GM12878 (cell line): ENCODE measurements around the gene PRMT2. TPM values are rescaled to one million over a fixed set of nuclear protein-coding genes. Genes with fewer than 3 reads are reported as not detected.
A peak's percentile ranks its signal among the peaks of the same experiment; 100 is the strongest.

Experiments
- ATAC-seq: fragments of 200-7000 bp; cut with Tn5 transposase; 3 replicates; pipeline ENCODE4 v1.9.1; 2020; ENCODE audit warnings: mild to moderate bottlenecking, moderate library complexity
- BruUV-seq: library from RNA; stranded (reverse); fragments of 400-500 nt; replicated peaks from 2 replicates; lab custom pipeline; 2021; lab: Mats Ljungman, UMichigan
- CTCF ChIA-PET: fragments of 300-600 bp; sonication (Branson Sonifier 250); formaldehyde crosslinking; extraction: SDS; loops from one replicate; lab custom pipeline; 2021; ENCODE audit warnings: inconsistent platforms; lab: Yijun Ruan, JAX
- POLR2A ChIA-PET: fragments of 350-600 bp; formaldehyde crosslinking; extraction: SDS; loops from one replicate; lab custom pipeline; 2021; ENCODE audit warnings: inconsistent platforms; lab: Charles Lee
- RAD21 ChIA-PET: fragments of 300-600 bp; sonication (Branson Sonifier 250); formaldehyde crosslinking; loops from one replicate; lab custom pipeline; 2023; ENCODE audit warnings: antibody characterized with exemption; ENCODE audit not compliant: unreplicated experiment; lab: Charles Lee
- SMC1A ChIA-PET: fragments of 300-600 bp; sonication (Branson Sonifier 250); formaldehyde crosslinking; loops from one replicate; lab custom pipeline; 2023; ENCODE audit not compliant: unreplicated experiment, uncharacterized antibody; lab: Charles Lee
- DNase-seq: peaks from one replicate; pipeline ENCODE4 v3.0.0-alpha.2; 2011; ENCODE audit warnings: low read depth, low spot score
- FAIRE-seq: peaks from 3 replicates; lab custom pipeline; 2011; peaks lifted over from hg19 to GRCh38; lab: Jason Lieb, UNC
- H2AFZ ChIP-seq: 2 replicates; pipeline ENCODE4 v1.6.0; 2011; ENCODE audit warnings: low read depth, low read length, control low read depth; ENCODE audit not compliant: control insufficient read depth
- H3K27ac ChIP-seq: 2 replicates; pipeline ENCODE4 v1.5.1; 2011; ENCODE audit warnings: control low read depth; ENCODE audit not compliant: control insufficient read depth, insufficient read depth
- H3K27me3 ChIP-seq, 2 experiments: replicated peaks in 1 of 2; 2 replicates each; pipeline versions ENCODE4 v1.6.0 to v1.6.1; 2011; ENCODE audit warnings: low read length in 1 of 2; ENCODE audit not compliant: control insufficient read depth in 2 of 2, insufficient read depth in 2 of 2
- H3K36me3 ChIP-seq, 2 experiments: 2 replicates each; pipeline ENCODE4 v1.5.1; 2011; ENCODE audit warnings: low read length in 1 of 2; ENCODE audit not compliant: control insufficient read depth in 2 of 2, insufficient read depth in 2 of 2
- H3K4me1 ChIP-seq: 2 replicates; pipeline ENCODE4 v1.6.1; 2011; ENCODE audit warnings: mild to moderate bottlenecking, low read length, moderate library complexity, mixed read lengths; ENCODE audit not compliant: control insufficient read depth, insufficient read depth
- H3K4me2 ChIP-seq: 2 replicates; pipeline ENCODE4 v1.6.0; 2011; ENCODE audit warnings: control low read depth; ENCODE audit not compliant: control insufficient read depth, insufficient read depth
- H3K4me3 ChIP-seq: fragments of 200-600 bp; sonication (generic); 2 replicates; pipeline ENCODE4 v1.5.1; 2016
- H3K79me2 ChIP-seq: 2 replicates; pipeline ENCODE4 v1.6.0; 2011; ENCODE audit warnings: low read length; ENCODE audit not compliant: control insufficient read depth, insufficient read depth
- H3K9ac ChIP-seq: 2 replicates; pipeline ENCODE4 v1.8.0; 2011; ENCODE audit warnings: low read length, control low read depth, mixed read lengths; ENCODE audit not compliant: control insufficient read depth, insufficient read depth
- H3K9me3 ChIP-seq: replicated peaks from 3 replicates; pipeline ENCODE4 v1.5.1; 2011; ENCODE audit warnings: mild to moderate bottlenecking, low read length; ENCODE audit not compliant: control insufficient read depth, insufficient read depth
- H4K20me1 ChIP-seq: 2 replicates; pipeline ENCODE4 v1.6.0; 2011; ENCODE audit not compliant: control insufficient read depth, insufficient read depth
- IKZF1 ChIP-seq: fragments of 450-650 bp; conservative IDR thresholded peaks from 2 replicates; pipeline ENCODE4 v1.6.1; 2017; ENCODE audit warnings: antibody characterized with exemption, mild to moderate bottlenecking
- NR2C1 ChIP-seq: fragments of 450-650 bp; IDR thresholded peaks from 2 replicates; pipeline ENCODE4 v1.6.1; 2017; ENCODE audit warnings: antibody characterized with exemption, mild to moderate bottlenecking, moderate library complexity
- RAD51 ChIP-seq: fragments of 450-650 bp; IDR thresholded peaks from 2 replicates; pipeline ENCODE4 v1.6.1; 2016; ENCODE audit warnings: moderate library complexity, mild to moderate bottlenecking, inconsistent platforms
- RBBP5 ChIP-seq: fragments of 200-600 bp; sonication (generic); conservative IDR thresholded peaks from 2 replicates; pipeline ENCODE4 v1.6.1; 2016
- TBL1XR1 ChIP-seq: IDR thresholded peaks from 2 replicates; pipeline ENCODE4 v1.6.1; 2012; ENCODE audit warnings: low read depth, low read length, improper control_type of control experiment
- WGBS: methylation state at CpG from one replicate; pipeline ENCODE4 v1.1.6; 2016; ENCODE audit warnings: low lambda C conversion rate; ENCODE audit not compliant: insufficient replicate concordance, insufficient coverage; ENCODE audit errors: missing lambda C conversion rate; 5-methylcytosine and 5-hydroxymethylcytosine counted together
- in situ Hi-C: fragments of 300-500 bp; cut with MboI; formaldehyde crosslinking; loops from 9 replicates; pipeline ENCODE4 v1.14.3; 2018; ENCODE audit warnings: mixed read lengths
- intact Hi-C: fragments of 100-400 bp; cut with micrococcal nuclease; formaldehyde crosslinking; loops from one replicate; pipeline ENCODE4 v1.14.2; 2022; ENCODE audit not compliant: unreplicated experiment
- polyA plus RNA-seq, 11 experiments: library from polyadenylated mRNA; depleted of rRNA in 4 of 11; unstranded in 6 of 11; stranded (reverse) in 5 of 11; fragments of >200 nt; fragmentation: Nextera tagmentation in 4 of 11; fragmentation: Illumina TruSeq in 1 of 11; extraction: Ambion mirVana in 4 of 11; extraction: Trizol in 1 of 11; gene quantifications; 1 replicate in 1 of 11; 2 replicates in 10 of 11; pipeline versions ENCODE4 v1.2.1 to v1.2.3, GENCODE V29; 2011 to 2016; ENCODE audit warnings: inconsistent platforms in 2 of 11, missing spikeins in 2 of 11, low read depth in 1 of 11
- total RNA-seq, 4 experiments: library from RNA; depleted of rRNA in 3 of 4; stranded (reverse); fragments of >200 nt in 3 of 4; fragmentation: Illumina TruSeq in 1 of 4; extraction: Trizol in 1 of 4; gene quantifications; 2 replicates each; pipeline versions ENCODE4 v1.2.1 to v1.2.3, GENCODE V29; 2013 to 2021
- TF ChIP-seq, protein P1 (sequence below): fragments of 450-650 bp; conservative IDR thresholded peaks from 2 replicates; pipeline ENCODE4 v1.6.1; 2017; ENCODE audit warnings: mild to moderate bottlenecking, moderate library complexity
- TF ChIP-seq, protein P2 (sequence below): fragments of 450-650 bp; IDR thresholded peaks from 2 replicates; pipeline ENCODE4 v1.6.1; 2018; ENCODE audit warnings: mild to moderate bottlenecking, low read depth, moderate library complexity; ENCODE audit not compliant: partially characterized antibody
- TF ChIP-seq, protein P3 (sequence below): fragments of 450-650 bp; IDR thresholded peaks from 2 replicates; pipeline ENCODE4 v1.6.1; 2014; ENCODE audit warnings: mild to moderate bottlenecking

The PRMT2 gene
- total and polyA plus RNA-seq, 10 of the 15 experiments (the other 5 are each of a cell fraction or from before 2014, with no cell fraction given) = 16.1 to 48.6 (median 36.2) TPM

DNA sequence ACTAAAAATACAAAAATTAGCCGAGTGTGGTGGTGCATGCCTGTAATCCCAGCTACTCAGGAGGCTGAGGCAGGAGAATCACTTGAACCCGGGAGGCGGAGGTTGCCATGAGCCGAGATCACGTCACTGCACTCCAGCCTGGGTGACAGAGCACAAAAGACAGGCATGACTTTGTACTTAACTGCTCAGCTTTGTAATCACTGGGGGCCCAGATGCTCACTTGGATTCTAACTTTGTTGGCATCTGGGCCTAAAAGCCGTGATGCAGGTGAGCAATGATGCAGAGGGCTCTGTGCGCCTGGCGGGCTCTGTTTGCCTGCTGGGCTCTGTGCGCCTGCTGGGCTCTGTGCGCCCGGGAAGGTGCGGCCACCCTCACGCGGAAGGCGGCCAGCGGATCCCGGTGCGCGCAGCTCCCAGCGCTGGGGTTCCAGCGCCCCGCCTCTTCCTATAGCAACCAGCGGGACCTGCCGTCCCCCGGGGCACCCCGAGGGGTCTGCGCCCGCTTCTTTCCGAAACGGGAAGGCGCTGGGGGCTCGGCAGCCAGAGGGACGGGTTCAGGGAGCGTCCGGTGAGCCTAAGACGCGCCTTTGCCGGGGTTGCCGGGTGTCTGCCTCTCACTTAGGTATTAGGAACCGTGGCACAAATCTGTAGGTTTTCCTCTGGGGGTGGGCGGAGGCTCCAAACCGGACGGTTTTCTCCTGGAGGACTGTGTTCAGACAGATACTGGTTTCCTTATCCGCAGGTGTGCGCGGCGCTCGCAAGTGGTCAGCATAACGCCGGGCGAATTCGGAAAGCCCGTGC, 31.7 kb downstream of the PRMT2 start (continued):
- TF ChIP-seq, protein P1, sequence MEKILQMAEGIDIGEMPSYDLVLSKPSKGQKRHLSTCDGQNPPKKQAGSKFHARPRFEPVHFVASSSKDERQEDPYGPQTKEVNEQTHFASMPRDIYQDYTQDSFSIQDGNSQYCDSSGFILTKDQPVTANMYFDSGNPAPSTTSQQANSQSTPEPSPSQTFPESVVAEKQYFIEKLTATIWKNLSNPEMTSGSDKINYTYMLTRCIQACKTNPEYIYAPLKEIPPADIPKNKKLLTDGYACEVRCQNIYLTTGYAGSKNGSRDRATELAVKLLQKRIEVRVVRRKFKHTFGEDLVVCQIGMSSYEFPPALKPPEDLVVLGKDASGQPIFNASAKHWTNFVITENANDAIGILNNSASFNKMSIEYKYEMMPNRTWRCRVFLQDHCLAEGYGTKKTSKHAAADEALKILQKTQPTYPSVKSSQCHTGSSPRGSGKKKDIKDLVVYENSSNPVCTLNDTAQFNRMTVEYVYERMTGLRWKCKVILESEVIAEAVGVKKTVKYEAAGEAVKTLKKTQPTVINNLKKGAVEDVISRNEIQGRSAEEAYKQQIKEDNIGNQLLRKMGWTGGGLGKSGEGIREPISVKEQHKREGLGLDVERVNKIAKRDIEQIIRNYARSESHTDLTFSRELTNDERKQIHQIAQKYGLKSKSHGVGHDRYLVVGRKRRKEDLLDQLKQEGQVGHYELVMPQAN = no peak

DNA sequence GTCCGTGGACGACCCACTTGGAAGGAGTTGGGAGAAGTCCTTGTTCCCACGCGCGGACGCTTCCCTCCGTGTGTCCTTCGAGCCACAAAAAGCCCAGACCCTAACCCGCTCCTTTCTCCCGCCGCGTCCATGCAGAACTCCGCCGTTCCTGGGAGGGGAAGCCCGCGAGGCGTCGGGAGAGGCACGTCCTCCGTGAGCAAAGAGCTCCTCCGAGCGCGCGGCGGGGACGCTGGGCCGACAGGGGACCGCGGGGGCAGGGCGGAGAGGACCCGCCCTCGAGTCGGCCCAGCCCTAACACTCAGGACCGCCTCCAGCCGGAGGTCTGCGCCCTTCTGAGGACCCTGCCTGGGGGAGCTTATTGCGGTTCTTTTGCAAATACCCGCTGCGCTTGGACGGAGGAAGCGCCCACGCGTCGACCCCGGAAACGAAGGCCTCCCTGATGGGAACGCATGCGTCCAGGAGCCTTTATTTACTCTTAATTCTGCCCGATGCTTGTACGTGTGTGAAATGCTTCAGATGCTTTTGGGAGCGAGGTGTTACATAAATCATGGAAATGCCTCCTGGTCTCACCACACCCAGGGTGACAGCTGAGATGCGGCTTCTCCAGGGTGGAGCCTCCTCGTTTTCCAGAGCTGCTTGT, 32.4 kb downstream of the PRMT2 start:
- Histone ChIP-seq H3K36me3 (no peaks in the 10 kb centered on the region), H3K4me3 (peak overlapping the region; percentile 69), H3K27me3 (no peaks in the 10 kb centered on the region), H3K79me2 (no peaks in the 10 kb centered on the region), H3K9me3 (no peaks in the 10 kb centered on the region), H4K20me1 (no peaks in the 10 kb centered on the region), H3K27ac (no peak overlapping the region), H2AFZ (peak overlapping the region; percentile 66), H3K4me2 (peak overlapping the region; percentile 86), H3K4me1 (no peaks in the 10 kb centered on the region), H3K9ac (peak overlapping the region; percentile 50; the same call in 1 of the 2 replicates)
- ChIA-PET CTCF (no interaction called here), POLR2A (no interaction called here), RAD21 (no interaction called here), SMC1A (no interaction called here)
- DNase-seq (no peak), FAIRE-seq (peak; percentile 7), ATAC-seq (peak; percentile 76)
- WGBS = 5% methylated on average over 34 of the region's 53 CpGs
- in situ Hi-C loops (no loop called here), intact Hi-C loops (no loop called here)
- BruUV-seq = no TSS peak
- no peak for TF ChIP-seq NR2C1
- no peak for TF ChIP-seq RAD51
- TF ChIP-seq, protein P2, sequence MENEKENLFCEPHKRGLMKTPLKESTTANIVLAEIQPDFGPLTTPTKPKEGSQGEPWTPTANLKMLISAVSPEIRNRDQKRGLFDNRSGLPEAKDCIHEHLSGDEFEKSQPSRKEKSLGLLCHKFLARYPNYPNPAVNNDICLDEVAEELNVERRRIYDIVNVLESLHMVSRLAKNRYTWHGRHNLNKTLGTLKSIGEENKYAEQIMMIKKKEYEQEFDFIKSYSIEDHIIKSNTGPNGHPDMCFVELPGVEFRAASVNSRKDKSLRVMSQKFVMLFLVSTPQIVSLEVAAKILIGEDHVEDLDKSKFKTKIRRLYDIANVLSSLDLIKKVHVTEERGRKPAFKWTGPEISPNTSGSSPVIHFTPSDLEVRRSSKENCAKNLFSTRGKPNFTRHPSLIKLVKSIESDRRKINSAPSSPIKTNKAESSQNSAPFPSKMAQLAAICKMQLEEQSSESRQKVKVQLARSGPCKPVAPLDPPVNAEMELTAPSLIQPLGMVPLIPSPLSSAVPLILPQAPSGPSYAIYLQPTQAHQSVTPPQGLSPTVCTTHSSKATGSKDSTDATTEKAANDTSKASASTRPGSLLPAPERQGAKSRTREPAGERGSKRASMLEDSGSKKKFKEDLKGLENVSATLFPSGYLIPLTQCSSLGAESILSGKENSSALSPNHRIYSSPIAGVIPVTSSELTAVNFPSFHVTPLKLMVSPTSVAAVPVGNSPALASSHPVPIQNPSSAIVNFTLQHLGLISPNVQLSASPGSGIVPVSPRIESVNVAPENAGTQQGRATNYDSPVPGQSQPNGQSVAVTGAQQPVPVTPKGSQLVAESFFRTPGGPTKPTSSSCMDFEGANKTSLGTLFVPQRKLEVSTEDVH = no peak
- TF ChIP-seq RBBP5 = no peak
- TF ChIP-seq TBL1XR1 = no peak
- TF ChIP-seq, protein P3, sequence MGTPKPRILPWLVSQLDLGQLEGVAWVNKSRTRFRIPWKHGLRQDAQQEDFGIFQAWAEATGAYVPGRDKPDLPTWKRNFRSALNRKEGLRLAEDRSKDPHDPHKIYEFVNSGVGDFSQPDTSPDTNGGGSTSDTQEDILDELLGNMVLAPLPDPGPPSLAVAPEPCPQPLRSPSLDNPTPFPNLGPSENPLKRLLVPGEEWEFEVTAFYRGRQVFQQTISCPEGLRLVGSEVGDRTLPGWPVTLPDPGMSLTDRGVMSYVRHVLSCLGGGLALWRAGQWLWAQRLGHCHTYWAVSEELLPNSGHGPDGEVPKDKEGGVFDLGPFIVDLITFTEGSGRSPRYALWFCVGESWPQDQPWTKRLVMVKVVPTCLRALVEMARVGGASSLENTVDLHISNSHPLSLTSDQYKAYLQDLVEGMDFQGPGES = no peak
- peak; percentile 50; the same call in 1 of the 2 replicates for TF ChIP-seq IKZF1
